Activated CD4-positive, alpha-beta memory T cell treated with anti-CD3 and anti-CD28 coated beads for 36 hours (primary cell): ENCODE results near the gene ELK3. TPM values are rescaled to one million over a fixed set of nuclear protein-coding genes. Genes with fewer than 3 reads are reported as not detected.

ENCODE experiments used
- CTCF ChIA-PET: fragments of 350-600 bp; sonication (Branson Sonifier 250); formaldehyde crosslinking; loops from one replicate; lab custom pipeline; 2021; ENCODE audit warnings: antibody characterized with exemption, inconsistent platforms; lab: Charles Lee
- POLR2A ChIA-PET: fragments of 350-600 bp; sonication (Branson Sonifier 250); formaldehyde crosslinking; loops from one replicate; lab custom pipeline; 2021; ENCODE audit warnings: antibody characterized with exemption; lab: Charles Lee
- DNase-seq: peaks from one replicate; pipeline ENCODE4 v3.0.0-alpha.2; 2020
- H3K27ac Mint-ChIP-seq: one replicate; pipeline ENCODE4 v1.8.0; 2021; ENCODE audit warnings: mixed read lengths
- H3K27me3 Mint-ChIP-seq: one replicate; pipeline ENCODE4 v1.8.0; 2021; ENCODE audit warnings: mixed read lengths
- H3K36me3 Mint-ChIP-seq: one replicate; pipeline ENCODE4 v1.8.0; 2021; ENCODE audit warnings: mixed read lengths
- H3K4me1 Mint-ChIP-seq: one replicate; pipeline ENCODE4 v1.8.0; 2021; ENCODE audit warnings: low read depth, mixed read lengths
- H3K4me3 Mint-ChIP-seq: one replicate; pipeline ENCODE4 v1.8.0; 2021; ENCODE audit warnings: mild to moderate bottlenecking, mixed read lengths
- H3K9me3 Mint-ChIP-seq: one replicate; pipeline ENCODE4 v1.8.0; 2021; ENCODE audit warnings: mixed read lengths
- intact Hi-C: fragments of 100-400 bp; cut with micrococcal nuclease; formaldehyde crosslinking; loops from one replicate; pipeline ENCODE4 v1.15.1; 2023
- total RNA-seq, 2 experiments: library from RNA; stranded (reverse); gene quantifications; one replicate each; pipeline ENCODE4 v1.2.3, GENCODE V29; 2021

ELK3 gene
- total RNA-seq, 2 experiments from 2014 or later, result 23.9 to 24.1 TPM

DNA sequence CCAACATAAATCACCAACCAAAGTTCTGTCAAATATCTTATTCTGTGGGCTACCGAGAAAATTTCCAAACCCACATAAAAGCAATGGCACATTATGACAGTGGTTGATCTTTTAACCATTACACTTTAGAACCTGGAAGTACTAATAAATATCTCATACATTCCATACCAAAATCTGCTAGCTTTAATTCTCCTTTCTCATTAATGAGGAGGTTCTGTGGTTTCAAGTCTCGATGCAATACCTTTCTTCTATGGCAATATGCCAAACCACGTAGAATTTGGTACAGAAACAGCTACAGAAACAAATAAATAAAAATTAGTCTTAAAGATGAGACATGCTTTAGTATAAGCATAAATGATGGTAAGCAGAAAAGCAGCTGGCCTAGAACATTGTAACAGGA, 100.7 kb downstream of the ELK3 start:
- intact Hi-C loops, result loop anchor here (10.0 kb wide), 1 partner anchor 100 kb away; no protein-coding TSS in a partner anchor
- H3K4me1 Mint-ChIP-seq, result peaks cover 22% of the 10 kb centered on the region
- CTCF ChIA-PET, result no interaction called here
- POLR2A ChIA-PET, result interaction anchor here (0.5 to 1.1 kb wide), 3 partner anchors 51 to 105 kb away, joined by 3 to 6 read pairs (median 4); partner anchors contain the start of gene CDK17
- no peaks in the 10 kb centered on the region for H3K9me3 Mint-ChIP-seq
- H3K36me3 Mint-ChIP-seq, result peaks cover 27% of the 10 kb centered on the region
- no peaks in the 10 kb centered on the region for H3K27me3 Mint-ChIP-seq
- H3K27ac Mint-ChIP-seq, result no peak overlapping the region
- no peak for DNase-seq
- H3K4me3 Mint-ChIP-seq, result no peak overlapping the region

DNA sequence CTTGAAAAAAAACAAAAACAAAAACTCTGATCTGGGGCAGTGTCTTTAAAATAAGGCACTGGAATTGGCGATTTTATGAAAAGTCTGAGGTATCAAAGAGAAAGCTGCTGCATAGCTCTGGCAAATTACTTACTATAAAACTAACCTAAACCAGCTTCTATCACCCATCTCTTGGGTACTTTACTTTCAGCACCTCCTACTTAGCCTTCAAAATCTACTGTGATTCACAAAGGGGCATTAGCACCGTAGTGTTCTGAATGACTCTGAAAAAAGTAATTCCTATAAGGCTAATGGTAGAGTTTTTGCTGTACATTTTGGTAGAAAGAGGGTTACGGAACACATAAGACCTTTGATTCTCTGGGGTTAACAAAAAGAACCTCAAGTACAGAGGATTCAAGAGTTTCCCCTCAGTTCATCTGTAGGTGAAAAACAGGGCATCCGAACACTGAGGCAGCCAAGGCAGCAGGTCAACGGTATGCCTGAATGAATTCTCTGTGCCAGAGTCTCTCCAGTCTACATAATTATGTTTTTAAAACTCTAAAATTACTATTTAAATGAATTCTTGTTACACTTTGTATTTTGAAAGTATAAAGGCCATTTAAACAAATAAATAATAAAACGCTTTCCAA, 101.5 kb downstream of the ELK3 start:
- Mint-ChIP-seq H3K27me3 (no peaks in the 10 kb centered on the region), H3K4me1 (peaks cover 24% of the 10 kb centered on the region), H3K4me3 (no peak overlapping the region), H3K27ac (peak overlapping the region; percentile 3), H3K36me3 (peaks cover 27% of the 10 kb centered on the region), H3K9me3 (no peaks in the 10 kb centered on the region)
- CTCF ChIA-PET, result no interaction called here
- intact Hi-C loops, result loop anchor here (10.0 kb wide), 1 partner anchor 99 kb away; no protein-coding TSS in a partner anchor
- DNase-seq, result no peak
- POLR2A ChIA-PET, result interaction anchor here (1.1 kb wide), 1 partner anchor 104 kb away, joined by 4 read pairs; the partner anchor contains the start of gene CDK17

DNA sequence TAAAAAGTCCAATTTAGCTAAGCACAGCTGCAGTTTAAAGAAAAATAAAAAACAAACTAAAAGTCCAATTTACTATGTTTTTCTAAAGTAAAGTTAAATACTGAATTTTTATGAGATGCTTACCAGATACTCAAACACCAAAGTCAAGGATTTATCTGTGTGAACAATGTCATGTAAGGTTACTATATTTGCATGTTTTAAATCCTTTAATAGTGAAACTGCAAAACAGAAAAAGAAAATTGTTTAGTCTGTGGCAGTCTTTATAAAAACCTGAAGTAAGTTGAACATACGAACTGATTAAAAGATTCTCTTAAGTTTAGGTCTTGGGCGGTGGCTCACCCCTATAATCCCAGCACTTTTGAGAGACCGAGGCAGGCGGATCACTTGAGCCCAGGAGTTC, 103.3 kb downstream of the ELK3 start:
- H3K27ac Mint-ChIP-seq, result no peak overlapping the region
- peaks cover 24% of the 10 kb centered on the region for H3K36me3 Mint-ChIP-seq
- no peak overlapping the region for H3K4me3 Mint-ChIP-seq
- H3K27me3 Mint-ChIP-seq, result no peaks in the 10 kb centered on the region
- CTCF ChIA-PET, result no interaction called here
- peaks cover 28% of the 10 kb centered on the region for H3K4me1 Mint-ChIP-seq
- no peaks in the 10 kb centered on the region for H3K9me3 Mint-ChIP-seq
- no peak for DNase-seq
- intact Hi-C loops, result loop anchor here (10.0 kb wide), 1 partner anchor 97 kb away; no protein-coding TSS in a partner anchor
- POLR2A ChIA-PET, result no interaction called here

DNA sequence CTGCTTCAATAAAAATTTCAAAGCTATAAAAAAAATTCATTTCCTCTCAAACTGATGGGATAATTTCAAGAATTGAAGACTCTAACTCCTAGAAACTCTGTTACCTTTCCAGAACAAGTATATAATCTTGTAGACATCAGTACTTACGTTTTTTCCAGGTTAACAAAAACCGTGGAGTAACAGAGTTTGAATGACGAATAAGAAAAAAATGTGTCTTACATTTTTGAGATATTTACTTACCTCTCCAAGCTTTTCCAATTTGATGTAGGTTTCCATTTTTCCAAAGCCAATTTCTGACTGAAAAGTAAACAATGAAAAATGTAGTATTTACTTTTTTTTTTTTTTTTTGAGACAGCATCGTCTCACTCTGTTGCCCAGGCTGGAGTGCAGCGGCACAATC, 105.9 kb downstream of the ELK3 start:
- H3K36me3 Mint-ChIP-seq, result peaks cover 14% of the 10 kb centered on the region
- ChIA-PET POLR2A (no interaction called here), CTCF (interaction anchor here (0.8 kb wide), 1 partner anchor 49 kb away, joined by 3 read pairs; no protein-coding TSS in a partner anchor)
- intact Hi-C loops, result no loop called here
- H3K27ac Mint-ChIP-seq, result no peak overlapping the region
- DNase-seq, result no peak
- no peaks in the 10 kb centered on the region for H3K9me3 Mint-ChIP-seq
- no peaks in the 10 kb centered on the region for H3K27me3 Mint-ChIP-seq
- H3K4me1 Mint-ChIP-seq, result peaks cover 25% of the 10 kb centered on the region
- H3K4me3 Mint-ChIP-seq, result no peak overlapping the region

DNA sequence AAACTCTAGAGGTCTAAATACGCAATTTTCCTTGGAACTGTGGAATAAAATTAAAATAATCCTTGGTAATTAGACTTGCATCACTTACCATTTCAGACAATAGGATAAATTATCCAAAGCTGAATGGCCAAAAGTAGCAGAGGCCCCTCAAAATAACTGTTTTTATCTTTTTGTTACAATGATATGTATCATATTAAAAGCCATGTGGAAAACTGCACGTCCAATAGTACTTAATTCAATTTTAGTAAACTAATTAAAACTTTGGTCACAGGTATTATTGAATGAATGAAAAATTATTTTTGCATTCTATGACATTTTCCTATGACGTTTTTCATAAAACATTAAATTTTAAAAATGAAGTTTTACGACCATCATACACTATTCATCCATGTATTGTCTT, 107.6 kb downstream of the ELK3 start:
- Mint-ChIP-seq H3K27ac (no peak overlapping the region), H3K9me3 (no peaks in the 10 kb centered on the region), H3K27me3 (no peaks in the 10 kb centered on the region), H3K4me1 (peaks cover 15% of the 10 kb centered on the region), H3K4me3 (no peak overlapping the region), H3K36me3 (peaks cover 12% of the 10 kb centered on the region)
- POLR2A ChIA-PET, result no interaction called here
- intact Hi-C loops, result no loop called here
- CTCF ChIA-PET, result no interaction called here
- no peak for DNase-seq

DNA sequence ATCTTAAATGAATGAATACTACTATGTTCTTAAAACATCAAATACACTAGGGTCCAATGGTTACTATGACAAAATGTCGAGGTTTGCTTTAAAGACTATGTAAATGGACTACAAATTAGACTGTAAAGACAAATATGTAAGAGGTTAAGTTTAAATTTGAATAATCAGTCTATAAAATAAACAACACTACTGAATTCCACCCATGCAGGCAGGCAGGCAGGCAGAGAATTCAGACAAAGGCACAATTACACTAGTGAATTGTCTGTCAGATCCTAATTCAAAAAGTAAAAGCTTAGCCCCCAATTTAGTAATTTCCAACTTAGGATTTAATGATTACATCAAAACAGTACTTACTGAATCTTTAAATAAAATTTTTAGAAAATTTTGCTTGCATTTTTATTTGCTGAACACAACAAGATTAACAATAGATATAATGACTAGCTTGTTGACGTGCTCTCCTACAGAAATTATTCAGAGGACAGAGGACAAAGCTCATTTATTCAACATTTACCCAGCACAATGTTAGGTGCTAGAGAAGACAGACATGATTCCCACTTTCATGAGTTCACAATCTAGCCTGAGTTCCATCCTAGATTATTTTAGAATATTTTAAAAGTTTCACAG, 108.6 kb downstream of the ELK3 start:
- ChIA-PET CTCF (interaction anchor here (0.8 kb wide), 1 partner anchor 36 kb away, joined by 3 read pairs; no protein-coding TSS in a partner anchor), POLR2A (no interaction called here)
- H3K27me3 Mint-ChIP-seq, result no peaks in the 10 kb centered on the region
- H3K4me1 Mint-ChIP-seq, result peaks cover 18% of the 10 kb centered on the region
- intact Hi-C loops, result no loop called here
- DNase-seq, result no peak
- no peaks in the 10 kb centered on the region for H3K9me3 Mint-ChIP-seq
- H3K36me3 Mint-ChIP-seq, result peaks cover 10% of the 10 kb centered on the region
- no peak overlapping the region for H3K4me3 Mint-ChIP-seq
- no peak overlapping the region for H3K27ac Mint-ChIP-seq

DNA sequence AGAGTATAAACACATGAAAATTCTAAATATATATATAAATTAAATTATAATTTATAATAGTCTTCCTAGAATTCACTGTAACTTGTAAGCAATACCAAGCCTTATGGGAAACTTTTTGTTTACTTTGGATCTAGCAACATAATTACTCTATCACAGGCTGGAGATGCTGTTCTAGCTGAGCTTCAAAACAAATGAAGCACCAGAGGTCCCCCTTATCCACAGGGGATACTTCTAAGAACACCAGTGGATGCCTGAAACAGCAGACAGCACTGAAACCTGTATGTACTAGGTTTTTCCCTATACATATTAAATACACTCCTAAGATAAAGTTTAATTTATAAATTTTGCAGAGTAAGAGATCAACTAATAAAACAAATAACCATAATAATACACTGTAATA, 109.5 kb downstream of the ELK3 start:
- peaks cover 18% of the 10 kb centered on the region for H3K4me1 Mint-ChIP-seq
- no peak overlapping the region for H3K27ac Mint-ChIP-seq
- CTCF ChIA-PET, result interaction anchor here (0.8 kb wide), 1 partner anchor 37 kb away, joined by 3 read pairs; no protein-coding TSS in a partner anchor
- no peak for DNase-seq
- intact Hi-C loops, result no loop called here
- POLR2A ChIA-PET, result no interaction called here
- no peaks in the 10 kb centered on the region for H3K9me3 Mint-ChIP-seq
- peaks cover 9% of the 10 kb centered on the region for H3K36me3 Mint-ChIP-seq
- H3K27me3 Mint-ChIP-seq, result no peaks in the 10 kb centered on the region
- H3K4me3 Mint-ChIP-seq, result no peak overlapping the region

DNA sequence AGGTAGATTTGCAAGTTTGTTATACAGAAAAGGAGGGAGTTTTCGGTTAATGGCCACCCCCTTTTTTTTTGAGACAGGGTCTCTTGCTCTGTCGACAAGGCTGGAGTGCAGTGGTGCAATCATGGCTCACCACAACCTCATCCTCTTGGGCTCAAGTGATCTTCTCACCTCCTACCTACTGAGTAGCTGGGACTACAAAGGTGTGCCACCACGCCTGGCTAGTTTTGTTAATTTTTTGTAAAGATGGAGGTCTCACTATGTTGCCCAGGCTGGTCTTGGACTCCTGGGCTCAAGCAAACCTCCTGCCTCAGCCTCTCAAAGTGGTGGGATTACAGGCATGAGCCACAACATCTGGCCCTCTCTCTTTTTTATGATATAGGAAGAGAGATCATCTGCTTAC, 111.5 kb downstream of the ELK3 start:
- ChIA-PET CTCF (no interaction called here), POLR2A (no interaction called here)
- DNase-seq, result no peak
- no peak overlapping the region for H3K4me3 Mint-ChIP-seq
- intact Hi-C loops, result no loop called here
- H3K9me3 Mint-ChIP-seq, result no peaks in the 10 kb centered on the region
- H3K27me3 Mint-ChIP-seq, result no peaks in the 10 kb centered on the region
- H3K36me3 Mint-ChIP-seq, result peaks cover 4% of the 10 kb centered on the region
- H3K4me1 Mint-ChIP-seq, result peaks cover 18% of the 10 kb centered on the region
- H3K27ac Mint-ChIP-seq, result no peak overlapping the region

DNA sequence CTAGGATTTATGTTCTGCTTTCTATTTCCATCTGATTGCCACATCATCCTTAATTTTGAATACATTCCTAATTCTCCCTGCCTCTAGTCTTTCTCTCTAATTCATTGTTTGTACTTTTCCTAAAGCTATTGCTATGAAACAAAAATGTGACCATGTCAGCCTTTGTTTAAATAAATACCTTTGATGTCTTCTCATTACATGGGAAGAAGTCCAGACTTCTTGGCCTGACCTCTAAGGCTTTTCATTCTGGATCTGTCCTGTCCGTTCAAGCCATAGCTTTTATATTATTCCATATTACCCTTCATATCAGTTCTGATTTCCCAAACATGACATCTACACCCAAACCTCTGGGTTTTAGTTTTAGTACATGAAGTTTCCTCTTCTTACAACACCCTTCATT, 114.7 kb downstream of the ELK3 start:
- Mint-ChIP-seq H3K4me3 (no peak overlapping the region), H3K27ac (no peak overlapping the region), H3K27me3 (no peaks in the 10 kb centered on the region), H3K9me3 (no peaks in the 10 kb centered on the region), H3K4me1 (peaks cover 19% of the 10 kb centered on the region), H3K36me3 (peaks cover 6% of the 10 kb centered on the region)
- DNase-seq, result no peak
- ChIA-PET POLR2A (no interaction called here), CTCF (no interaction called here)
- intact Hi-C loops, result no loop called here

DNA sequence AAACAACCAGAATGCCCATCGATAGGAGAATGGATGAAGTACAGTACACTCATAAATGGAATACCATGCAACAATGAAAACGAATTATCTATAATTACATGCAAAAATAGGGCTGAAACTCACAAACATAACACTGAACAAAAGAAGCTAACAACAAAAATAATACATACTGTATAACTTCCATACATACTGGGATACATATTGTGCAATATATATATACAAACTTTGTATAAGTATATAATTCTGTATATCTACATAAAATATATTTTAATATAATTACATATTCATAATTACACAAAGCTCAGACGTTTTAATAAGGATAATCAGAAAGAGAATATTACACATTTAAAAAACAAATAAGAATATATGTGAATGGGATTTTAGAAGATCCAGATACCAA, 115.9 kb downstream of the ELK3 start:
- H3K27ac Mint-ChIP-seq, result no peak overlapping the region
- DNase-seq, result no peak
- H3K4me1 Mint-ChIP-seq, result peaks cover 22% of the 10 kb centered on the region
- H3K4me3 Mint-ChIP-seq, result no peak overlapping the region
- CTCF ChIA-PET, result interaction anchor here (1.0 to 1.5 kb wide), 2 partner anchors 90 to 248 kb away, joined by 3 to 4 read pairs; partner anchors contain the start of gene CDK17
- peaks cover 6% of the 10 kb centered on the region for H3K36me3 Mint-ChIP-seq
- intact Hi-C loops, result no loop called here
- POLR2A ChIA-PET, result no interaction called here
- no peaks in the 10 kb centered on the region for H3K27me3 Mint-ChIP-seq
- no peaks in the 10 kb centered on the region for H3K9me3 Mint-ChIP-seq

DNA sequence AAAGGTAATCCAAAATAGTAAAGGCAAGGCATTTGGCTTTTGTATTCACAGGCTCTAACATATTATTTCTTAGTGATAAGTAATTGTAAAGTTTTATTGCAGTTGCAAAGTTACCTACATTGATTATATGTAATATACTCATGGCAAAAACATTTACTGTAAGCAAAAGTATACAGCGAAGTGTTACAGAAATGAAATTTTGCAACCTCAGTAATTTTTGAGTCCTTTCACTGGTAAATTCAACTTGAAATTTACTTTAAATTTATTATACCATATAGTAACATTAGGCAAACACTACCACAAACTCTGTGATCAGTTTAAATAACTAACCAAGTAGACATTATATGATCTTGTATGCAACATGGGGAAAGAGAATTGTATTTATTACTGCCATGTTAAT, 117.0 kb downstream of the ELK3 start:
- ChIA-PET POLR2A (no interaction called here), CTCF (interaction anchor here (1.5 kb wide), 1 partner anchor 89 kb away, joined by 4 read pairs; the partner anchor contains the start of gene CDK17)
- no peak overlapping the region for H3K27ac Mint-ChIP-seq
- DNase-seq, result no peak
- no peak overlapping the region for H3K4me3 Mint-ChIP-seq
- H3K9me3 Mint-ChIP-seq, result no peaks in the 10 kb centered on the region
- intact Hi-C loops, result no loop called here
- H3K36me3 Mint-ChIP-seq, result peaks cover 9% of the 10 kb centered on the region
- no peaks in the 10 kb centered on the region for H3K27me3 Mint-ChIP-seq
- H3K4me1 Mint-ChIP-seq, result peaks cover 26% of the 10 kb centered on the region

DNA sequence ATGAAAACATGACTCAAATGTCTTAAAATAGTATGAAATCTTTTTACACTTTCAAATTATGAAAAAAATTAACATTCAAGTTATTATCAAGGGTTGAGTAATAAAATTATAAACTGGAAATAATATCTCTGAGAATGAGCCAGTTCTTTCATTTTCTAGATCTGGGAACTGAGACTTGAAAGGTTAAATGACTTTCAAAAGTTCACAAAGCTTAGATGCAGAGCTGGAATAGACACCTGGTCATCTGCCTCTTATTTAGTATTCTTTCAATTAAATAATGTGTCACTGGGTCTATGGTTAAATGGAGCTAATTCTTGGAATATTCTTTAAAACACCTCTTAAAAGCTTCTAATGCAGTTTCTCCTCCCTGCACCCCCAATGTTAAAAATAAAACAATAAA, 119.4 kb downstream of the ELK3 start:
- no peak overlapping the region for H3K4me3 Mint-ChIP-seq
- H3K27ac Mint-ChIP-seq, result no peak overlapping the region
- H3K36me3 Mint-ChIP-seq, result peaks cover 11% of the 10 kb centered on the region
- H3K27me3 Mint-ChIP-seq, result no peaks in the 10 kb centered on the region
- H3K9me3 Mint-ChIP-seq, result peaks cover 2% of the 10 kb centered on the region
- intact Hi-C loops, result no loop called here
- ChIA-PET POLR2A (no interaction called here), CTCF (no interaction called here)
- no peak for DNase-seq
- peaks cover 23% of the 10 kb centered on the region for H3K4me1 Mint-ChIP-seq
